H1 (cell line): ENCODE data around the gene SATB2. TPM values are rescaled to one million over a fixed set of nuclear protein-coding genes. Genes with fewer than 3 reads are reported as not detected.

Experiments used
- CTBP2 ChIP-seq: IDR thresholded peaks from 2 replicates; pipeline ENCODE4 v1.7.0; 2011; ENCODE audit warnings: borderline replicate concordance, mild to moderate bottlenecking, moderate library complexity, mixed read lengths, low read length; ENCODE audit not compliant: insufficient read depth, insufficient read length
- CTCF ChIP-seq, 3 experiments: IDR thresholded peaks; 1 replicate in 2 of 3; 2 replicates in 1 of 3; pipeline versions ENCODE4 v1.5.1 to v1.6.1; 2011; ENCODE audit warnings: low read length in 3 of 3, mild to moderate bottlenecking in 3 of 3, inconsistent platforms in 2 of 3, low read depth in 1 of 3, moderate library complexity in 1 of 3; ENCODE audit not compliant: insufficient read depth in 1 of 3; ENCODE audit errors: control extremely low read depth in 1 of 3
- polyA plus RNA-seq, 7 experiments: library from polyadenylated mRNA; depleted of rRNA in 3 of 7; stranded (reverse) in 5 of 7; unstranded in 2 of 7; fragments of >200 nt in 5 of 7; fragments of 200-250 nt in 2 of 7; gene quantifications; 1 replicate in 5 of 7; 2 replicates in 1 of 7; 4 replicates in 1 of 7; pipeline versions ENCODE4 v1.2.1 to v1.2.3, GENCODE V29; 2011 to 2013; ENCODE audit warnings: missing spikeins in 2 of 7, mixed read lengths in 2 of 7
- total RNA-seq: library from RNA; stranded (reverse); fragmentation: NEBNext Ultra II Directional; extraction: Animal tissue kit (Norgen Biotek cat#: 25700); gene quantifications from 2 replicates; pipeline ENCODE4 v1.2.1, GENCODE V29; 2021

Gene SATB2
- total and polyA plus RNA-seq, 2 of the 8 experiments (the other 6 are each of a cell fraction or from before 2014, with no cell fraction given): 1.3 to 5.7 TPM

- TF ChIP-seq CTCF (IDR thresholded peaks at IDR 0.05; ENCODE audit: control extremely low read depth in 1 of 3, insufficient read depth in 1 of 3, low read depth in 1 of 3, low read length in 3 of 3): peak in 1 of 3 experiments; percentile 15; a peak in 1 of 4 replicates
- TF ChIP-seq CTBP2: no peak
Observed at GRCh38 chr2:199480966-199481365, 23.2 kb upstream of the SATB2 start (continued).
